Activated naive CD8-positive, alpha-beta T cell treated with anti-CD3 and anti-CD28 coated beads for 36 hours (primary cell): ENCODE measurements around the gene ACIN1. TPM values are rescaled to one million over a fixed set of nuclear protein-coding genes. Genes with fewer than 3 reads are reported as not detected.
"Not testable (repeated sequence)": the region's sequence is repeated elsewhere in the genome, so short reads cannot be mapped to it uniquely, and the experiment has no call there.

Experiments used
- DNase-seq: peaks from one replicate; pipeline ENCODE4 v3.0.0; 2021
- H3K27ac Mint-ChIP-seq: one replicate; pipeline ENCODE4 v1.8.0; 2022; ENCODE audit warnings: mild to moderate bottlenecking, moderate library complexity, mixed read lengths
- H3K27me3 Mint-ChIP-seq: one replicate; pipeline ENCODE4 v1.8.0; 2022; ENCODE audit warnings: mild to moderate bottlenecking, mixed read lengths
- H3K36me3 Mint-ChIP-seq: one replicate; pipeline ENCODE4 v1.8.0; 2021; ENCODE audit warnings: mild to moderate bottlenecking, mixed read lengths
- H3K4me1 Mint-ChIP-seq: one replicate; pipeline ENCODE4 v1.8.0; 2021; ENCODE audit warnings: mixed read lengths
- H3K4me3 Mint-ChIP-seq: one replicate; pipeline ENCODE4 v1.8.0; 2022; ENCODE audit warnings: mild to moderate bottlenecking, moderate library complexity, mixed read lengths
- H3K9me3 Mint-ChIP-seq: one replicate; pipeline ENCODE4 v1.8.0; 2022; ENCODE audit warnings: mixed read lengths
- total RNA-seq, 2 experiments: library from RNA; stranded (reverse); gene quantifications; one replicate each; pipeline ENCODE4 v1.2.3, GENCODE V29; 2021

ACIN1 gene
- total RNA-seq, 2 experiments from 2014 or later = 160 to 174 TPM

GRCh38 chr14:23020143-23021128 is 74.5 kb downstream of the ACIN1 start:
- Mint-ChIP-seq H3K9me3 (no peaks in the 10 kb centered on the region), H3K4me1 (peaks cover 26% of the 10 kb centered on the region), H3K36me3 (peaks cover 20% of the 10 kb centered on the region), H3K27me3 (no peaks in the 10 kb centered on the region), H3K27ac (no peak overlapping the region), H3K4me3 (no peak overlapping the region)
- DNase-seq = no peak

- peaks cover 6% of the 10 kb centered on the region for H3K4me1 Mint-ChIP-seq
- peaks cover 4% of the 10 kb centered on the region for H3K36me3 Mint-ChIP-seq
- H3K27me3 Mint-ChIP-seq = no peaks in the 10 kb centered on the region
- no peaks in the 10 kb centered on the region for H3K9me3 Mint-ChIP-seq
- H3K4me3 Mint-ChIP-seq = no peak overlapping the region
- no peak overlapping the region for H3K27ac Mint-ChIP-seq
- no peak for DNase-seq
Measured at GRCh38 chr14:23018107-23018506, 76.8 kb downstream of the ACIN1 start.

DNA sequence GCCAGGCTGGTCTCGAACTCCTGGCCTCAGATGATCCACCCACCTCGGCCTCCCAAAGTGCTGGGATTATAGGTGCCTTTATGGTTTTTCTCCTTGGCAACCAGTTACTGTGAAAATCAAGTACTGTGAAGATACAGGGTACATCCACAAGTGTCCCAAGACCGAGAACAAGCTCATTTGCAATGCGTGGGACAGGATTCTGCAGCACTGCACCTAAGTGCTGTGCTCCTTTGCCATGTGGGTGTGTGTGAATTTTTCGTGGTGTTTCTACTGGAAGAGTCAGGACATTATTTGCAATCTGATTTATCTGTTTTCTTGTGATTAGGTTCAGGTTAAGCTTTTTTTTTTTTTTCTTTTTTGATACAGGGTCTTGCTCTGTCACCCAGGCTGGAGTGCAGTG is 77.8 kb downstream of the ACIN1 start:
- Mint-ChIP-seq H3K27ac (no peak overlapping the region), H3K4me1 (peaks cover 1% of the 10 kb centered on the region), H3K4me3 (no peak overlapping the region), H3K27me3 (no peaks in the 10 kb centered on the region), H3K9me3 (no peaks in the 10 kb centered on the region), H3K36me3 (no peaks in the 10 kb centered on the region)
- no peak for DNase-seq

GRCh38 chr14:23015618-23016017 is 79.3 kb downstream of the ACIN1 start:
- Mint-ChIP-seq H3K27ac (no peak overlapping the region), H3K4me3 (no peak overlapping the region), H3K27me3 (no peaks in the 10 kb centered on the region), H3K36me3 (no peaks in the 10 kb centered on the region), H3K4me1 (peaks cover under 1% of the 10 kb centered on the region), H3K9me3 (no peaks in the 10 kb centered on the region)
- no peak for DNase-seq

DNA sequence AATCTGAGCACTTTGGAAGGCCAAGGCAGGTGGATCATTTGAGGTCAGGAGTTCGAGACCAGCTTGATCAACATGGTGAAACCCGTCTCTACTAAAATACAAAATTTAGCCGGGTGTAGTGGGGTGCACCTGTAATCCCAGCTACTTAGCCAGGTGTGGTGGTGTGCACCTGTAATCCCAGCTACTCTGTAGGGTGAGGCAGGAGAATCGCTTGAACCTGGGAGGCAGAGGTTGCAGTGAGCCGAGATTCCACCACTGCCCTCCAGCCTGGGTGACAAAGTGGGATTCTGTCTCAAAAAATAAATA is 81.2 kb downstream of the ACIN1 start:
- H3K9me3 Mint-ChIP-seq, H3K27ac Mint-ChIP-seq, H3K4me3 Mint-ChIP-seq, H3K36me3 Mint-ChIP-seq, H3K27me3 Mint-ChIP-seq, DNase-seq: not testable (repeated sequence)
- peaks cover 13% of the 10 kb centered on the region for H3K4me1 Mint-ChIP-seq

DNA sequence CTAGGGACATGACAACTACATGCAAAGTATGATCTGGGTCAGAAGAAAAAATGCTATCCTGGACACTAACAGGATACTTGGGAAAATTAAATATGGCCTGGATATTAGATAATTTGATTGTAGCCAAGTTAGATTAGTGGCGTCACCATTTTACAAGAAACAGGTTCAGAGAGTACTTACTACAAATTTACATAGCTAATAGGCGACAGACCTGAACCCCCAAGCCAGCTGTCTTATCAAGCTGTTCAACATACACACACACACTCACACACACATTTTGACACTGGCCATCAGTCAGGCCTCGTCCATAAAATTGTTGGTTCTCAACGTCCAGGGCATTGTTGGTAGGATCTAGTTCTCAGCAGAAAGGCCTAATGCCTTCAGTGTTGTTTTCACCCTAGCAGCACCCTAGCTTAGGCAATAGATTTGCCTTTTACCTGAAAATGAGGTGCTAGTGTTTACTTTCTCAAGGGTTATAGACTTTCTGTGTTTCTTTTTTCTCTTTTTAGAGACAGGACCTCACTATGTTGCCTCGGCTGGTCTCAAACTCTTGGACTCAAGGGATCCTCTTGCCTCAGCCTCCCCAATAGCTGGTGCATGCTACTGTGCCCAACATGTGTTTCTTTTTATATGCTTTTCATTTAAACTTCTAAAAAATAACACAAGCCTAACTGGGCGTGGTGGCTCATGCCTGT is 81.7 kb downstream of the ACIN1 start:
- H3K4me1 Mint-ChIP-seq = peaks cover 18% of the 10 kb centered on the region
- H3K27ac Mint-ChIP-seq = no peak overlapping the region
- H3K9me3 Mint-ChIP-seq = no peaks in the 10 kb centered on the region
- H3K4me3 Mint-ChIP-seq = no peak overlapping the region
- no peak for DNase-seq
- no peaks in the 10 kb centered on the region for H3K27me3 Mint-ChIP-seq
- peaks cover 4% of the 10 kb centered on the region for H3K36me3 Mint-ChIP-seq

DNA sequence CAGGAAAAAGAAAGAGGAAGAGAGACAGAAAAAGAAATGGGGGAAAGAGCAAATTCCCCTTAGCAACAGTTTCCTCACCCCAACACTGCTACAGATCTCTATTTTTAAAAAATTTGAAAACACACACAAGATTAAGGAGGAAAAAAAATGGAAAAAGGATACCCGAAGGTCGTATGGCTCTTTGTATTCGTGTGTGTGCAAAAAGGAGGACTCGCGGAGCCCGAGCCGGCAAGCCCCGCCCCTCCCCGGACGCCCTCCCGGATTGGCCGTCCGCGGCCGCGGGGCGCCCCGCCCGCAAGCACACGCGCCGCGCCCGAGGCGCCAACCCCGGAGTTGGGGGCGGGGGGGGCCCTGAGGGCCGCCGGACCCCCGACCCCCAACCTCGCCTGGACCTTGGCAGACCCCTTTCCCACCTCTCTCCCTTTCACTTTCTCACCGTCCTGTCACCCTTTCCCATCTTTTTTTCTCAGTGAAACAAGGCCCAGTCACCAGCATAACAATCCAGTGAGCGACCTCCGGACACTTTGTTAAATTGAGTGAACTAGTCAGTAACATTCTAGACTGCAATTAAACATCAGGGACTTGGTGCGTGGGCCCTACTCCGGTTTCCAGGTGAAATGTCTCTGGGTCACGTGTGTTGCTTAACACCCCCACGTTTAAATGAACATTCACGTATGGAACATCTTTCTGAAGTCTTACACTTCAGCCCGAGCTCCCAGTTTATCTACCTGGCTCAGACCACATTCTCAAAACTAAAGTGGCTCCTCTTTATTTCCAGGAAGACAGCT is 84.8 kb downstream of the ACIN1 start, which contains the start of gene C14orf93:
Gene C14orf93 (minus strand): TSS at position 205 of the 788 bp plus-strand sequence. CDS start 11,120 bp downstream, outside the sequence.
- Mint-ChIP-seq H3K27ac (peak within 1 kb of the TSS; percentile 92), H3K36me3 (peaks cover 5% of the 10 kb centered on the region), H3K9me3 (no peaks in the 10 kb centered on the region), H3K4me3 (peak within 1 kb of the TSS; percentile 88), H3K4me1 (peaks cover 35% of the 10 kb centered on the region), H3K27me3 (no peaks in the 10 kb centered on the region)
- peak; percentile 88 for DNase-seq

GRCh38 chr14:23009483-23009938 is 85.4 kb downstream of the ACIN1 start:
- peaks cover 35% of the 10 kb centered on the region for H3K4me1 Mint-ChIP-seq
- no peaks in the 10 kb centered on the region for H3K9me3 Mint-ChIP-seq
- H3K27me3 Mint-ChIP-seq = no peaks in the 10 kb centered on the region
- no peak for DNase-seq
- H3K36me3 Mint-ChIP-seq = peaks cover 5% of the 10 kb centered on the region
- H3K4me3 Mint-ChIP-seq = peak overlapping the region; percentile 88
- peak overlapping the region; percentile 91 for H3K27ac Mint-ChIP-seq

GRCh38 chr14:23008831-23009230 is 86.1 kb downstream of the ACIN1 start:
- H3K27ac Mint-ChIP-seq = peak overlapping the region; percentile 22
- no peaks in the 10 kb centered on the region for H3K27me3 Mint-ChIP-seq
- no peak for DNase-seq
- no peaks in the 10 kb centered on the region for H3K9me3 Mint-ChIP-seq
- H3K4me1 Mint-ChIP-seq = peaks cover 35% of the 10 kb centered on the region
- H3K4me3 Mint-ChIP-seq = peak overlapping the region; percentile 88
- H3K36me3 Mint-ChIP-seq = peaks cover 5% of the 10 kb centered on the region

Other genes with a start within 250 kb of the ACIN1 start
- gene LRP10, start 223.4 kb downstream of the ACIN1 start, total RNA-seq = 10 to 100 TPM; 17.6 to 18.7 TPM
- gene REM2, start 211.9 kb downstream of the ACIN1 start, total RNA-seq = under 1 TPM; 0.14 to 0.19 TPM
- 10 to 100 TPM; 66.2 to 67.2 TPM for gene RBM23, start 176.0 kb downstream of the ACIN1 start, total RNA-seq
- gene PRMT5, start 165.8 kb downstream of the ACIN1 start, total RNA-seq = 100 to 1,000 TPM; 169 to 190 TPM
- 10 to 100 TPM; 51.9 to 53.6 TPM for gene HAUS4, start 138.0 kb downstream of the ACIN1 start, total RNA-seq
- gene AJUBA, start 112.6 kb downstream of the ACIN1 start, total RNA-seq = 1 to 10 TPM in 1 of 2 experiments, under 1 TPM in 1; 0.90 to 1.0 TPM
- 10 to 100 TPM; 10.5 to 11.1 TPM for gene C14orf93, start 85.0 kb downstream of the ACIN1 start, total RNA-seq
- 100 to 1,000 TPM; 162 to 164 TPM for gene PSMB5, start 60.2 kb downstream of the ACIN1 start, total RNA-seq
- not detected for gene PSMB11, start 52.9 kb downstream of the ACIN1 start, total RNA-seq
- under 1 TPM; 0.49 to 0.52 TPM for gene CDH24, start 37.6 kb downstream of the ACIN1 start, total RNA-seq
- 10 to 100 TPM; 52.0 to 57.0 TPM for gene C14orf119, start 369 bp upstream of the ACIN1 start, total RNA-seq
- not detected for gene CIROP, start 9.9 kb upstream of the ACIN1 start, total RNA-seq
- under 1 TPM; 0.45 to 0.68 TPM for gene CEBPE, start 24.1 kb upstream of the ACIN1 start, total RNA-seq
- gene SLC7A8, start 88.5 kb upstream of the ACIN1 start, total RNA-seq = 1 to 10 TPM; 2.5 to 2.8 TPM
- not detected for gene RNF212B, start 142.8 kb upstream of the ACIN1 start, total RNA-seq
- 10 to 100 TPM; 10.8 to 12.7 TPM for gene HOMEZ, start 191.0 kb upstream of the ACIN1 start, total RNA-seq
- 10 to 100 TPM; 21.1 to 21.4 TPM for gene PPP1R3E, start 207.7 kb upstream of the ACIN1 start, total RNA-seq
- 1 to 10 TPM; 1.4 to 1.8 TPM for gene BCL2L2, start 211.7 kb upstream of the ACIN1 start, total RNA-seq
- gene PABPN1, start 226.3 kb upstream of the ACIN1 start, total RNA-seq = 100 to 1,000 TPM; 280 to 289 TPM